Measurements from ENCODE around the gene SMCR8.

- TF ChIP-seq CTCF (IDR thresholded peaks at IDR 0.05) (no peak), POLR2A (IDR thresholded peaks at IDR 0.05) (no peak)
These were observed 44.8 kb upstream of the SMCR8 start for GRCh38 chr17:18270046-18270931.

All from uterus (tissue), 2 donors.